HG03439 (cell line): Measurements from ENCODE around the gene SH3YL1.

Source experiments
- ATAC-seq: cut with Tn5 transposase; IDR thresholded peaks from one replicate; pipeline ENCODE4 v1.9.1; 2021; ENCODE audit warnings: mild to moderate bottlenecking, moderate library complexity; ENCODE audit not compliant: unreplicated experiment

SH3YL1 gene

GRCh38 chr2:228115-228514 lies 35.7 kb downstream of the SH3YL1 start:
- ATAC-seq: no peak

- no peak for ATAC-seq
Measured at GRCh38 chr2:223971-224760, 39.7 kb downstream of the SH3YL1 start.

GRCh38 chr2:223451-223850 lies 40.4 kb downstream of the SH3YL1 start:
- ATAC-seq: no peak

GRCh38 chr2:216068-216467 lies 47.8 kb downstream of the SH3YL1 start:
- ATAC-seq: no peak

- no peak for ATAC-seq
Measured at GRCh38 chr2:213932-214693, 49.7 kb downstream of the SH3YL1 start.

GRCh38 chr2:211486-212184 lies 52.2 kb downstream of the SH3YL1 start:
- ATAC-seq: no peak

GRCh38 chr2:210660-211059 lies 53.2 kb downstream of the SH3YL1 start:
- ATAC-seq: no peak

GRCh38 chr2:209470-209869 lies 54.4 kb downstream of the SH3YL1 start:
- ATAC-seq: no peak

GRCh38 chr2:208335-208734 lies 55.5 kb downstream of the SH3YL1 start:
- no peak for ATAC-seq

- ATAC-seq: no peak
Measured at GRCh38 chr2:203984-204383, 59.8 kb downstream of the SH3YL1 start.

GRCh38 chr2:203401-203800 lies 60.4 kb downstream of the SH3YL1 start:
- ATAC-seq: no peak

GRCh38 chr2:202945-203344 lies 60.9 kb downstream of the SH3YL1 start:
- ATAC-seq: no peak

GRCh38 chr2:201648-202433 lies 62.0 kb downstream of the SH3YL1 start:
- no peak for ATAC-seq

GRCh38 chr2:199041-199966 lies 64.5 kb downstream of the SH3YL1 start:
- no peak for ATAC-seq

- no peak for ATAC-seq
Measured at GRCh38 chr2:196406-196805, 67.4 kb downstream of the SH3YL1 start.

- no peak for ATAC-seq
Measured at GRCh38 chr2:195932-196331, 67.9 kb downstream of the SH3YL1 start.

GRCh38 chr2:193141-193671 lies 70.6 kb downstream of the SH3YL1 start:
- ATAC-seq: no peak

- no peak for ATAC-seq
Measured at GRCh38 chr2:191311-192190, 72.3 kb downstream of the SH3YL1 start.

- ATAC-seq: no peak
Measured at GRCh38 chr2:187825-188224, 76.0 kb downstream of the SH3YL1 start.
